Measurements from ENCODE around the gene NLRP9. TPM values are rescaled to one million over a fixed set of nuclear protein-coding genes. Genes with fewer than 3 reads are reported as not detected.

NLRP9 gene
- total and polyA plus RNA-seq, 2 of the 4 experiments (the other 2 are of a cell fraction), result not detected

GRCh38 chr19:55720214-55720746 is 17.9 kb downstream of the NLRP9 start:
- H3K4me3 ChIP-seq (ENCODE audit: insufficient read depth, low read depth, low read length), result no peak overlapping the region
- POLR2A ChIA-PET (ENCODE audit: unreplicated experiment), result no interaction called here
- no peak overlapping the region for H3K23ac ChIP-seq (ENCODE audit: low read depth, low read length)
- no peak overlapping the region for H4K91ac ChIP-seq (ENCODE audit: insufficient read depth, low read depth, low read length)
- no peak overlapping the region for H3K18ac ChIP-seq (ENCODE audit: low read depth, low read length)
- no peak overlapping the region for H2AFZ ChIP-seq (replicated peaks; ENCODE audit: low read length, poor library complexity)
- no peak for ATAC-seq (ENCODE audit: low read depth)
- no peaks in the 10 kb centered on the region for H3K9me1 ChIP-seq (ENCODE audit: insufficient read depth, low read length)
- H4K5ac ChIP-seq (ENCODE audit: low read depth, low read length), result no peak overlapping the region
- dilution Hi-C loops (cut with HindIII; ENCODE audit: low sequenced_read_pairs, unreplicated experiment), result no loop called here
- peaks cover 11% of the 10 kb centered on the region; the same call in 1 of the 2 replicates for H3K9me3 ChIP-seq (ENCODE audit: control insufficient read depth, insufficient read depth, low read length)
- H3K36me3 ChIP-seq (ENCODE audit: control insufficient read depth, insufficient read depth, low read length), result no peaks in the 10 kb centered on the region
- no peaks in the 10 kb centered on the region for H3K79me1 ChIP-seq (ENCODE audit: low read depth in 1 of 2, low read length in 2 of 2)
- H2BK20ac ChIP-seq (ENCODE audit: low read depth, low read length), result no peak overlapping the region
- no peak overlapping the region for H3K4ac ChIP-seq (ENCODE audit: low read depth, low read length)
- in situ Hi-C loops (cut with MboI; ENCODE audit: low sequenced_read_pairs), result no loop called here
- no peak overlapping the region for H3K9ac ChIP-seq (ENCODE audit: low read depth, low read length)
- no peak overlapping the region for H3K14ac ChIP-seq (replicated peaks; ENCODE audit: low read depth, low read length)
- DNase-seq, result no peak
- no peak overlapping the region for H3K4me2 ChIP-seq (ENCODE audit: low read depth, low read length)
- no peak overlapping the region for H4K8ac ChIP-seq (ENCODE audit: low read depth in 2 of 2, low read length in 2 of 2)
- no peaks in the 10 kb centered on the region for H4K20me1 ChIP-seq (ENCODE audit: insufficient read depth, low read length)
- no peak overlapping the region for H2BK120ac ChIP-seq (ENCODE audit: low read depth, low read length)
- intact Hi-C loops (cut with micrococcal nuclease), result no loop called here
- H3K56ac ChIP-seq (ENCODE audit: extremely low read depth, insufficient read depth, low read length), result no peak overlapping the region
- no TSS peak for BruUV-seq (replicated peaks)
- no peaks in the 10 kb centered on the region for H3K4me1 ChIP-seq (ENCODE audit: control insufficient read depth, insufficient read depth, low read length)
- H2BK15ac ChIP-seq (ENCODE audit: low read depth, low read length), result no peak overlapping the region
- H2AK5ac ChIP-seq (ENCODE audit: low read depth, low read length), result no peak overlapping the region
- CTCF ChIA-PET, result no interaction called here
- no peak overlapping the region for H3K27ac ChIP-seq (ENCODE audit: insufficient read depth, low read length)
- TF ChIP-seq USF2 (IDR thresholded peaks at IDR 0.05; ENCODE audit: low read depth, low read length) (no peak), MXI1 (IDR thresholded peaks at IDR 0.05; ENCODE audit: borderline replicate concordance, low read depth, low read length) (no peak), POLR2A (IDR thresholded peaks at IDR 0.05; ENCODE audit: low read depth, low read length) (no peak), NFE2L2 (IDR thresholded peaks at IDR 0.05; ENCODE audit: low read depth, low read length) (no peak), SMC3 (IDR thresholded peaks at IDR 0.05; ENCODE audit: low read depth, low read length) (no peak), ELK1 (IDR thresholded peaks at IDR 0.05; ENCODE audit: borderline replicate concordance, low read depth, low read length) (no peak), CTCF (conservative IDR thresholded peaks at IDR 0.05; ENCODE audit: low read depth, low read length) (no peak), CHD1 (IDR thresholded peaks at IDR 0.05; ENCODE audit: low read depth, low read length) (no peak), MAFK (IDR thresholded peaks at IDR 0.05; ENCODE audit: low read depth, low read length) (no peak), RCOR1 (IDR thresholded peaks at IDR 0.05; ENCODE audit: insufficient replicate concordance, low read length) (no peak)
- no CpG with 5 or more reads among the region's 5 CpGs for WGBS, 2 experiments (ENCODE audit: extremely low coverage in 2 of 2, insufficient read length in 1 of 2)
- no peak overlapping the region for H2AK9ac ChIP-seq (replicated peaks; ENCODE audit: low read depth, low read length, poor library complexity)
- no peaks in the 10 kb centered on the region for H3K27me3 ChIP-seq (ENCODE audit: control insufficient read depth, insufficient read depth, low read length)
- H2BK5ac ChIP-seq (ENCODE audit: low read depth, low read length, poor library complexity, severe bottlenecking), result no peak overlapping the region

Data from IMR-90 (cell line).